NCI-H1105 treated with DMSO at 0.1 percent for 48 hours (cell line): Measurements from ENCODE around the gene NT5M.

Source experiments
- DNase-seq: peaks from one replicate; lab custom pipeline; 2025; lab: John Stamatoyannopoulos, UW

The NT5M gene

GRCh38 chr17:17303847-17304490 lies 796 bp downstream of the NT5M start:
- no peak for DNase-seq

- no peak for DNase-seq
Observed at GRCh38 chr17:17304521-17304985, 1.4 kb downstream of the NT5M start.

GRCh38 chr17:17305281-17305801 lies 2.2 kb downstream of the NT5M start:
- DNase-seq, result no peak

- no peak for DNase-seq
Observed at GRCh38 chr17:17309356-17309755, 6.2 kb downstream of the NT5M start.

- DNase-seq, result peak; percentile 46
Observed at GRCh38 chr17:17313350-17313991, 10.3 kb downstream of the NT5M start.

- no peak for DNase-seq
Observed at GRCh38 chr17:17314501-17315071, 11.4 kb downstream of the NT5M start.

- no peak for DNase-seq
Observed at GRCh38 chr17:17315142-17315821, 12.1 kb downstream of the NT5M start.

- DNase-seq, result no peak
Observed at GRCh38 chr17:17320188-17320910, 17.2 kb downstream of the NT5M start.

GRCh38 chr17:17320911-17321220 lies 17.7 kb downstream of the NT5M start:
- DNase-seq, result no peak

- no peak for DNase-seq
Observed at GRCh38 chr17:17321356-17322025, 18.3 kb downstream of the NT5M start.

- DNase-seq, result no peak
Observed at GRCh38 chr17:17322516-17323510, 19.6 kb downstream of the NT5M start.

GRCh38 chr17:17324616-17325015 lies 21.4 kb downstream of the NT5M start:
- no peak for DNase-seq

GRCh38 chr17:17325228-17325627 lies 22.1 kb downstream of the NT5M start:
- DNase-seq, result no peak

GRCh38 chr17:17325816-17326215 lies 22.6 kb downstream of the NT5M start:
- no peak for DNase-seq

- no peak for DNase-seq
Observed at GRCh38 chr17:17326275-17326875, 23.2 kb downstream of the NT5M start.

- no peak for DNase-seq
Observed at GRCh38 chr17:17328251-17328650, 25.1 kb downstream of the NT5M start.

- DNase-seq, result no peak
Observed at GRCh38 chr17:17341452-17341851, 38.3 kb downstream of the NT5M start.

GRCh38 chr17:17342242-17342945 lies 39.2 kb downstream of the NT5M start:
- no peak for DNase-seq

GRCh38 chr17:17343160-17343735 lies 40.1 kb downstream of the NT5M start:
- DNase-seq, result no peak
